Activated naive CD4-positive, alpha-beta T cell treated with anti-CD3 and anti-CD28 coated beads, Interleukin-2, amount 50 U/mL, for 16 hours (primary cell): Measurements from ENCODE around the gene THEMIS.
"Not testable (repeated sequence)": the region's sequence is repeated elsewhere in the genome, so short reads cannot be mapped to it uniquely, and the experiment has no call there.

Experiments
- DNase-seq: peaks from one replicate; pipeline ENCODE4 v3.0.0-alpha.2; 2020

Gene THEMIS

GRCh38 chr6:127900935-127901334 lies at the start of gene THEMIS:
TSS of gene THEMIS (minus strand) at chr6:127901058. CDS start at chr6:127900932, 126 bp downstream.
- DNase-seq = peak; percentile 14

DNA sequence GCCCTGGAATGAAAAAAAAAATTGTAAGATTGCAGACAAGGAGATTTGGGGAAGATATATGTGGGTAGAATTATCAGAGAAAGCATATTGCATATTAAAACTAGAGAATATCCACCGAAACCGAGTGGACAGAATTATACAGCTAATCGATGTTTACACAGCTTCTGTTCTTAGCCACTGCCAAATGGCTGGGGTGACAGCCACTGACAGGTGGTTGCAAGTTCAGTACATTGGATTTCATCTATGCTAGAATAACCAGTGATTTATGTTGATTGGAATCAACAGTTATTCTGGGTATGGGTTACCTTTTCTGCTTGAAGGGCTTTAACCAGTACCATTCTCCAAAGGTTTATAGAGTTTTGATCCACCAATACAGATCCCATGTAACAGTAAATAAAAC lies 48.4 kb upstream of the THEMIS start:
- no peak for DNase-seq

GRCh38 chr6:127946388-127946787 lies 45.5 kb upstream of the THEMIS start:
- no peak for DNase-seq

- DNase-seq = no peak
Measured at GRCh38 chr6:127945434-127946097, 44.7 kb upstream of the THEMIS start.

GRCh38 chr6:127941228-127941627 lies 40.4 kb upstream of the THEMIS start:
- DNase-seq = no peak

- DNase-seq = no peak
Measured at GRCh38 chr6:127939442-127940066, 38.7 kb upstream of the THEMIS start.

- no peak for DNase-seq
Measured at GRCh38 chr6:127938701-127939100, 37.8 kb upstream of the THEMIS start.

- no peak for DNase-seq
Measured at GRCh38 chr6:127937747-127938146, 36.9 kb upstream of the THEMIS start.

- DNase-seq = no peak
Measured at GRCh38 chr6:127937102-127937501, 36.2 kb upstream of the THEMIS start.

GRCh38 chr6:127934956-127935355 lies 34.1 kb upstream of the THEMIS start:
- DNase-seq = no peak

GRCh38 chr6:127933852-127934840 lies 33.3 kb upstream of the THEMIS start:
- peak; percentile 15 for DNase-seq

DNA sequence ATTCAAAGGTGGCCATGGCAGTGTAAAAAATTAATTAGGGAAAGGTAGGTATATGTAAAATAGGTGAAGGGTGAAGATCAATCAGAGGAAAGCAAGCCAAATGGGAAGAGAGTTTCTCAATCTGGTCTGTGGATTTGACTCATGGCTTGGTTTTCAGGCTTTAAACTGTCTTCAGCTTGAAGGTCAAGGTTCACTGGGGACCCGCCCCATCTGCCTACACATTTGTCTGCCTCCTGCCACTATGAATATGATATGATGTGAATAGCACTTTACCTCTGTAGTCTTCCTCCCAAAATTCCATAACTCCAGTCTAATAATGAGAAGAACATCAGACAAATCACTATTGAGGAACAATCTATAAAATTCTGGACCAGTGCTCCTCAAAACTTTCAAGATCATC lies 32.3 kb upstream of the THEMIS start:
- no peak for DNase-seq

- DNase-seq = no peak
Measured at GRCh38 chr6:127932708-127933107, 31.9 kb upstream of the THEMIS start.

GRCh38 chr6:127926441-127926840 lies 25.6 kb upstream of the THEMIS start:
- DNase-seq = not testable (repeated sequence)

DNA sequence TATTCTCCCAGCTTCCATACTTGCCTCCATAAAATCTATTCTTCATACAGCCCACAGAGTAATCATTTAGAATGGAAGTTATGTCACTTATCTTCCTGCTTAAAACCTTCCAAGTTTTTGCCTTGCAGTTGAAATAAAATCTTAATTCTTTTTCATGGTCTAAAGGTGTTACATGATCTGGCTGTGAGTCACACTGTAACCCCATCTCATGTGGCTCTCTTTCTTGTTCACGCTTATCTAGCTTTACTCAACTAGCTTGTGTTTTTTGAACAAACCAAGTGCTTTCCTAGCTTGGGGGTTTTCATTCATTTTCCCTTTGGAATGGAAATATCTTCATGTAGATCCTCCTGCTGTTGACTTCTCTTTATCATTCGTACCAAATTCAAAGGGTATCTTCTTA lies 23.6 kb upstream of the THEMIS start:
- no peak for DNase-seq

GRCh38 chr6:127924031-127924430 lies 23.2 kb upstream of the THEMIS start:
- no peak for DNase-seq

- DNase-seq = no peak
Measured at GRCh38 chr6:127923135-127923534, 22.3 kb upstream of the THEMIS start.

- no peak for DNase-seq
Measured at GRCh38 chr6:127921982-127922381, 21.1 kb upstream of the THEMIS start.

DNA sequence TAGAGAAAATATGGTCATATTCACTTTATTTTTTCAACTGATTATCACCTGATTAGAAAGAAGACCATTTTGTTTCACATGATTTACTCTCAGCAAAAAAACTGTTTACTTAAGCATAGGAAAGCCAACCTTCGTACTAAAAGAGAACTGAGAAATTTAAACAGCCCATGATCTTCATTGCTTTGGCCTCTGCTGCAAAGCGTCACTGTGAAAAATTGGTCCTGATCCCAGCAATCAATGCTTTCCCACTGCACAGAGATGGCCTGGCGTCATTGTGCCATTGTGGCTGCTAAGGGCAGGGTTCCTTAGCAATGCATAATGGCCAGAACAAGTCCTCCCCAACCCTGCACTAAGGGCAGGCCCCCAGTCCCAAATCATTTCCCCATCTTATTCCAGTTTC lies 19.9 kb upstream of the THEMIS start:
- DNase-seq = no peak

DNA sequence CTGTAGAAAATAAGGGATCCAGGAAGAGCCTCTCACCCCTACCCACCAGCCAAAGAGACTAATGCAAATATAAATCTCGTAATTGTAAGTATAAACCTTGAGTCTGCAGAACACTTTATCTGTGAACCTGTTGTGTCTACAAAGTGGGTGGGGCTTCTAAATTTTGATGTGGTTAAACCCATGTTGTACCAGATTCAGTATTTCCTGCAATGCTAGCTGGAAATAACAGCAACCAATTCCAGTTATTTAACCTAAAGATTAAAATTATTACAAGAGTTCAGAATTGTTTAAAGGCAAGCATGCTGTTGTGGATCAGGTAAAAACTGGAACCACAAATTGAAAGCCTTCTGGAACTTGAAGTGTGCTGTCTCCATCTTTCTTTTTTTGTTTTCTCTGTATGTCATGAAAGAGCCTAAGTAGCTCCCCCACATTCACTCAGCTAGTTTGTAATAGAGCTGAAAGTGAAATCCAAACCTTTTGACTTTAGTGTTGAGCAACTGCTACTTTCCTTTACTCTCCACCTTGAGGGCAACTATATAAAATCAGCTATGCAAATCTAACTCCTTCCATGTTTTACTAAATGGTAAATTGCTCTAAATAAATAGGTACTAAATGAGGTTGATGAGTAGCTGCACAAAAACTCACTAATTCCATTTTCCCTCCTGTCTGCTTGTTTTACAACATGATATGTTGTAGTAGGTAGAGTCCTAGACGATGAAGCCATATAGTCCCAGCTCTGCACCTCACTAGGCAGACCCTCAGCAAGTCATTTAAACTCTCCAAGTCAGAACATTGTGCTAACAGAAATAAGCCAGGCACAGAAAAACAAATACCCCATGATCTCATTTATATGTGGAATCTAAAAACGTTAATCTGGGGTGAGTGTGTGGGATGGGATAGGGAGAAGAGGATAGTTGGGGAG lies 17.9 kb upstream of the THEMIS start:
- no peak for DNase-seq

GRCh38 chr6:127917766-127918165 lies 16.9 kb upstream of the THEMIS start:
- no peak for DNase-seq

DNA sequence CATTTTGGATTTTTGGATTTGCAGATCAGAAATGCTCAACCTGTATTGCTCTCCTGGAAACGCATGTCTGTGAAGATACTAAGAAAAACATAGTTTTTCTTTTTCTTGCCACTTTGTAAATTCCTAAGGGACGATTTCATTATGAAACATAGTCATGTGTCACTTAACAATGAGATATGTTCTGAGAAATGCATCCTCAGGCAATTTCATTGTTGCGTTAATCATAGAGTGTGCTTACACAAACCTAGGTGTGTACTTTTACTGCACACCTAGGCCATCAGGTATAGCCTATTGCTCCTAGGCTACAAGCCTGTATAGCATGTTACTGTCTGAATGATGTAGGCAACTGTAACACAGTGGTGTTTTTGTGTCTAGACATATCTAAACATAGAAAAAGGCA lies 13.4 kb upstream of the THEMIS start:
- DNase-seq = no peak

GRCh38 chr6:127912914-127913313 lies 12.1 kb upstream of the THEMIS start:
- DNase-seq = no peak
